ENCODE data around the gene TLDC2.
"Not testable (repeated sequence)": the region's sequence is repeated elsewhere in the genome, so short reads cannot be mapped to it uniquely, and the experiment has no call there.

The TLDC2 gene

DNA sequence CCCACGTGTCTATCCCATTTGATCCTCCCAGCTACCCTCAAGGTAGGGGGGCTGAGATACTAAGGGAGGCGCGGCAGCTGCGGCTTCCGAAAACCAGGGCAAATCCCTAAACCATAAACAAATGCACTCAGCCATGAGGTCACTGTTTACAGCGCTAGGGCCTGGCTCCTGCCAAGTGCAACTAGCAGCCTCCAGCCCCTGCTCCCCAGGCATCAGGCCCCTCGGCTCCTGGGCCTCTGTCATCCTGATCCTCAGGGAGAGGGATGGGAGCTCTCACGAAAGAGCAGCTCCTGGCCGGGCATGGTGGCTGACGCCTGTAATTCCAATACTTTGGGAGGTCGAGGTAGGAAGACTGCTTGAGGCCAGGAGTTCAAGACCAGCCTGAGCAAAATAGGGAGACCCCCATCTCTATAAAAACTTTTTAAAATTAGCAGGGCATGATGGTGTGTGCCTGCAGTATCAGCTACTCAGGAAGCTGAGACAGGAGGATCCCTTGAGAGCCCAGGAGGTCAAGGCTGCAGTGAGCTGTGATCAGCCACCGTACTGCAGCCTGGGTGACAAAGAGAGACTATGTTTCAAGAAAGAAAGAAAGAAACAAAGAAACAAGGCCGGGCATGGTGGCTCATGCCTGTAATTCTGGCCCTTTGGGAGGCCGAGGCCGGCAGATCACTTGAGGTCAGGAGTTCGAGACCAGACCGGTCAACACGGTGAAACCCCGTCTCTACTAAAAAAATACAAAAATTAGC is 42.5 kb upstream of the TLDC2 start:
- H3K9me3 ChIP-seq, result no peaks in the 10 kb centered on the region
- no peak for DNase-seq
- no peaks in the 10 kb centered on the region for H3K27me3 ChIP-seq
- H3K4me1 ChIP-seq, result peaks cover 9% of the 10 kb centered on the region
- TF ChIP-seq, protein P1, sequence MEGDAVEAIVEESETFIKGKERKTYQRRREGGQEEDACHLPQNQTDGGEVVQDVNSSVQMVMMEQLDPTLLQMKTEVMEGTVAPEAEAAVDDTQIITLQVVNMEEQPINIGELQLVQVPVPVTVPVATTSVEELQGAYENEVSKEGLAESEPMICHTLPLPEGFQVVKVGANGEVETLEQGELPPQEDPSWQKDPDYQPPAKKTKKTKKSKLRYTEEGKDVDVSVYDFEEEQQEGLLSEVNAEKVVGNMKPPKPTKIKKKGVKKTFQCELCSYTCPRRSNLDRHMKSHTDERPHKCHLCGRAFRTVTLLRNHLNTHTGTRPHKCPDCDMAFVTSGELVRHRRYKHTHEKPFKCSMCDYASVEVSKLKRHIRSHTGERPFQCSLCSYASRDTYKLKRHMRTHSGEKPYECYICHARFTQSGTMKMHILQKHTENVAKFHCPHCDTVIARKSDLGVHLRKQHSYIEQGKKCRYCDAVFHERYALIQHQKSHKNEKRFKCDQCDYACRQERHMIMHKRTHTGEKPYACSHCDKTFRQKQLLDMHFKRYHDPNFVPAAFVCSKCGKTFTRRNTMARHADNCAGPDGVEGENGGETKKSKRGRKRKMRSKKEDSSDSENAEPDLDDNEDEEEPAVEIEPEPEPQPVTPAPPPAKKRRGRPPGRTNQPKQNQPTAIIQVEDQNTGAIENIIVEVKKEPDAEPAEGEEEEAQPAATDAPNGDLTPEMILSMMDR (IDR thresholded peaks at IDR 0.05; ENCODE audit: low read depth, low read length), result no peak
- H3K4me3 ChIP-seq (ENCODE audit: low read depth, low read length), result no peak overlapping the region
- H3K36me3 ChIP-seq, result peaks cover 41% of the 10 kb centered on the region

DNA sequence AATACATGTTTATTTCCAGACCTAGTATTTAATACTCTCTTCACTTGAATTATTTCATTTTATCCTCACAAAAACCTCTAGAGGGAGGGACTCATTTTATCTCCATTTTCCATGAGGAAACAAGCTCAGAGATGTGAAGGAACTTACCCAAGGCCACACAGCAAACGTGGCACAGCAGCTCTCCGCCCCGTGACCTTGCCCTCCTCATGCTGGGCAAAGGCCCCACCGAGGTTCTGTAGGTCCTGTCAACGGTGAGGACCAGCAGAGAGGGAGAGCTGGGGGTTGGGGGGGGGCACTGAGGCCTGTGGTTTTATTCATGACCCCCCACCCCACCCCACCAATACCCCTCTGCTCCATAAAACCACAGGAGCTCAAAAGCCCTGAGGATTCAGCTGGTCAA is 40.9 kb upstream of the TLDC2 start:
- no peak overlapping the region for H3K4me3 ChIP-seq (ENCODE audit: low read depth, low read length)
- no peaks in the 10 kb centered on the region for H3K9me3 ChIP-seq
- H3K27me3 ChIP-seq, result no peaks in the 10 kb centered on the region
- H3K4me1 ChIP-seq, result peaks cover 9% of the 10 kb centered on the region
- no peak for DNase-seq
- H3K36me3 ChIP-seq, result peaks cover 46% of the 10 kb centered on the region
- TF ChIP-seq, protein P1 (IDR thresholded peaks at IDR 0.05; ENCODE audit: low read depth, low read length), result no peak

DNA sequence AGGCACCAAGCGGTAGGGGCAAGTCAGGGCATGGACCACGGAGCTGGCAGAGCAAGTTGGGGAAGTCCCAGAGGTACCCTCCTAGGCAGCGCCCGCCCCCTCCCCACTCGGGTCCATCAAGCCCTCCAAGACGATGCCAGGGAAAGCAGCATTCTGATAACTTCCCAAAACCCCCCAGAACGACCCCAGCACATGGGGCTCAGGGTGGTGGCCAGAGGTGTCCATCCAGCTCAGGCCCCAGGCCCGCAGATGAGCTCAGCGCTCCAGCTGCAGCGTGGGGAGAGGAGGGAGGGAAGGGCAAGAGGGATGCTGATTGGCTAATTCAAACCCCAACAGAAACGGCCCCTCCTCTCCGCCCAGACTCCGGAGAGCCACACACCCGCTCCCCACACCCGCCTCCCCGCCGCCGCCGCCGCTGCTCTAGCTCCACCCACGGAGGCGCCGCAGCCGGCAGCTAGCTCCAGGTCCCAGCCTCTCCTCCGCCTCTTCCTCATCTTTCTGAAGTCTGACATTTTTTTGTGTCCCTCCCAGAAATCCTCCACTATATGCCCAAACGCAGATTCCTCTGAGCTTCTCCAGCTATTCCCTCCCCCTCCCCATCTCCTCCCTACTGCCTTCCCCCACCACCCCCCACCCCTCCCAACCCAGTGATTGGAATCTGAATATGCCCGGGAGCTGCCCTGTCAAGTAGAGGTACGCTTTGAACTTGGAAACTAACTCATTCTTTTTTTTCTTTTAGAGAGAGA is 40.3 kb upstream of the TLDC2 start:
- peak overlapping the region; percentile 26; the same call in 1 of the 2 replicates for H3K4me3 ChIP-seq (ENCODE audit: low read depth, low read length)
- TF ChIP-seq, protein P1 (IDR thresholded peaks at IDR 0.05; ENCODE audit: low read depth, low read length), result no peak
- peaks cover 9% of the 10 kb centered on the region for H3K4me1 ChIP-seq
- peak; percentile 97 for DNase-seq
- no peaks in the 10 kb centered on the region for H3K27me3 ChIP-seq
- H3K9me3 ChIP-seq, result no peaks in the 10 kb centered on the region
- peaks cover 42% of the 10 kb centered on the region for H3K36me3 ChIP-seq

DNA sequence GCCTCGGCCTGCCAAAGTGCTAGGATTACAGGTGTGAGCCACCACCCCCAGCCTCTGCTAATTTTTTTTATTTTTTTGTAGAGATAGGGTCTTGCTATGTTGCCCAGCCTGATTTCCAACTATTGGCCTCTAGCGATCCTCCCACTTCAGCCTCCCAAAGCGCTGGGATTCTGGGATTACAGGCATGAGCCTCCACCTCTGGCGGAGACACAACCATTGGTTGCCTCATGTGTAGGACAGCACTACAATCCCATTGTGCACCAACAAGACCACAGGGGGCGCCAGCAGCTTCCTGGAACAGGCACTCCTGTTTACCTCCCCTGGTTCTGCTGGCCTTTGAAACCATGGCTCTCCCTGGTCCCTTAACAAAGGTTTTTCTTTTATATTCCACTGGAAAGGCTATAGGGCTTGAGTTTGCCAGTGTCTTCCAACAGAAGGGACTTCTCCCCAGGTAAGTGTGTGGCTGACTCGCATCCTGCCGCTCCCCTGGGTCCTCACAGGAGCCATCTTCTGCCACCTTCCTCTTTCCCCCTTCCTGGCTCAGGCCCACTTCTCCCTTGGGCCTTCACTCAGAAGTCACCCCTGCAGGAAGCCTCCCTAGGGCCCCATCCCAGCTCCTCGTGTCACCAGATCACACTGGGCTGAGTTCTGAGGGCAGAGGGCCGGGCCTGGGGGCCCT is 39.2 kb upstream of the TLDC2 start:
- peak; percentile 81 for DNase-seq
- H3K4me1 ChIP-seq, result peaks cover 5% of the 10 kb centered on the region
- no peaks in the 10 kb centered on the region for H3K9me3 ChIP-seq
- no peaks in the 10 kb centered on the region for H3K27me3 ChIP-seq
- TF ChIP-seq, protein P1 (IDR thresholded peaks at IDR 0.05; ENCODE audit: low read depth, low read length), result peak; percentile 73
- peaks cover 45% of the 10 kb centered on the region for H3K36me3 ChIP-seq
- H3K4me3 ChIP-seq (ENCODE audit: low read depth, low read length), result no peak overlapping the region

DNA sequence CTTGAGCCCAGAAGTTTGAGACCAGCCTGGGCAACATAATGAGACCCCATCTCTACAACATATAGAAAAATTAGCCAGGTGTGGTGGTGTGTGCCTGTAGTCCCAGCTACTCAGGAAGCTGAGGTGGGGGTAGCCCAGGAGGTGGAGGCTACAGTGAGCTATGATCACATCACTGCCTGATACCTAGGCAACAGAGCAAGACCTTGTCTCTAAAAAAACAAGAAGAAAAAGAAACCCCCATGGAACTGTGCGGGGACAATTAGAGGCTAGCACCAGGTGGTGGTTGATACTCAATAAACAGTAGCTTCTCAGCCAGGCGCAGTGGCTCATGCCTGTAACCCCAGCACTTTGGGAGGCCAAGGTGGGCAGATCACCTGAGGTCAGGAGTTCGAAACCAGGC is 37.6 kb upstream of the TLDC2 start:
- H3K9me3 ChIP-seq; H3K27me3 ChIP-seq; DNase-seq; H3K4me3 ChIP-seq (ENCODE audit: low read depth, low read length); H3K4me1 ChIP-seq: not testable (repeated sequence)
- peaks cover 40% of the 10 kb centered on the region for H3K36me3 ChIP-seq

DNA sequence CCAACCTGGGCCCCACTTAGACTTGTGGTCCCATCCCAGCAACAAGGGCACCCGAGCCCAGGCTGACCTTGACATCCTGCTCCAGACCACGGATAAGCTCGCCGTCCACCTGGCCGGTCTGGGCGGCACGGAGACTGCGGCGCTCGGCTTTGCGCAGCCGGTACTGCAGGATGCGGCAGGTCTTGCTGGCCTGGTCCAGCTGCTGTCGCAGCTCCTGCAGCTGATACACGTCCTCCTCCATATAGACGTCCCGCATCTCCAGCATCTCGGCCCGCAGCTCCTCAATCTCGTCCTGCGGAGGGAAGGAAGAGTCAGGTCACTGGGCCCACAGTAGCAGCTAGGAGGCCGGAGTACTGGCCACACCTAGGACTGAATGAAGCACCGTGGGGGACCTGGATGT is 36.8 kb upstream of the TLDC2 start:
- DNase-seq, result no peak
- H3K36me3 ChIP-seq, result peaks cover 35% of the 10 kb centered on the region
- peaks cover 5% of the 10 kb centered on the region; the same call in 1 of the 2 replicates for H3K4me1 ChIP-seq
- H3K4me3 ChIP-seq (ENCODE audit: low read depth, low read length), result no peak overlapping the region
- no peaks in the 10 kb centered on the region for H3K9me3 ChIP-seq
- no peaks in the 10 kb centered on the region for H3K27me3 ChIP-seq
- TF ChIP-seq, protein P1 (IDR thresholded peaks at IDR 0.05; ENCODE audit: low read depth, low read length), result no peak

DNA sequence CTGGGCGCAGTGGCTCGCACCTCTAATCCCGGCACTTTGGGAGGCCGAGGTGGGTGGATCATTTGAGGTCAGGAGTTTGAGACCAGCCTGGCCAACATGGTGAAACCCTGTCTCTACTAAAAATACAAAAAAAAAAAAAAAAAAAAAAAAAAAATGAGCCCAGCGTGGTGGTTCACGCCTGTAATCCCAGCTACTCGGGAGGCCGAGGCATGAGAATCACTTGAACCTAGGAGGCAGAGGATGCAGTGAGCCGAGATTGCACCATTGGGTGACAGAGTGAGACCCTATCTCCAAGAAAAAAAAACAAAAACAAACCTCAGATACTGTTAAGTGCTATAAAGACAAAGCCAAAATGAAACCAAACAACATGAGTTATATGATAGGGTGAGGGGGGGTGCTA is 34.9 kb upstream of the TLDC2 start:
- peaks cover 33% of the 10 kb centered on the region for H3K36me3 ChIP-seq
- not testable (repeated sequence) for H3K4me3 ChIP-seq (ENCODE audit: low read depth, low read length); H3K27me3 ChIP-seq; H3K9me3 ChIP-seq; DNase-seq; H3K4me1 ChIP-seq

Data from BE2C (cell line).